ENCODE results near the gene CD40LG.

Gene CD40LG

GRCh38 chrX:136626891-136627290 is 21.1 kb upstream of the CD40LG start:
- Histone ChIP-seq H3K9me2 (replicated peaks; ENCODE audit: low read depth, low read length) (no peaks in the 10 kb centered on the region), H3K4me3 (ENCODE audit: low read length, poor library complexity, severe bottlenecking) (no peak overlapping the region), H3K4me1 (ENCODE audit: insufficient read depth, low read length, poor library complexity, severe bottlenecking) (peaks cover 49% of the 10 kb centered on the region), H3K79me2 (ENCODE audit: insufficient read depth, low read length) (no peaks in the 10 kb centered on the region), H3K9ac (ENCODE audit: low read depth, low read length, poor library complexity, severe bottlenecking) (no peak overlapping the region), H3K36me3 (ENCODE audit: insufficient read depth, low read length) (no peaks in the 10 kb centered on the region), H3K27me3 (ENCODE audit: insufficient read depth, low read length, poor library complexity, severe bottlenecking) (no peaks in the 10 kb centered on the region), H2AFZ (ENCODE audit: low read length) (no peak overlapping the region), H3K9me3 (ENCODE audit: insufficient read depth, low read depth, low read length) (no peaks in the 10 kb centered on the region), H3F3A (ENCODE audit: low read depth) (peaks cover 10% of the 10 kb centered on the region), H3K4me2 (ENCODE audit: low read depth, low read length, poor library complexity, severe bottlenecking) (peak overlapping the region; percentile 16), H4K20me1 (ENCODE audit: insufficient read depth, low read length, poor library complexity, severe bottlenecking) (peaks cover 4% of the 10 kb centered on the region)
- no peak for TF ChIP-seq EZH2phosphoT487 (IDR thresholded peaks at IDR 0.05; ENCODE audit: borderline replicate concordance)
- TF ChIP-seq CTCF (conservative IDR thresholded peaks at IDR 0.05; ENCODE audit: low read length) = no peak

- no peak for TF ChIP-seq CTCF (conservative IDR thresholded peaks at IDR 0.05; ENCODE audit: low read length)
- TF ChIP-seq EZH2phosphoT487 (IDR thresholded peaks at IDR 0.05; ENCODE audit: borderline replicate concordance) = no peak
- Histone ChIP-seq H4K20me1 (ENCODE audit: insufficient read depth, low read length, poor library complexity, severe bottlenecking) (peaks cover 4% of the 10 kb centered on the region), H3K27me3 (ENCODE audit: insufficient read depth, low read length, poor library complexity, severe bottlenecking) (no peaks in the 10 kb centered on the region), H3K9ac (ENCODE audit: low read depth, low read length, poor library complexity, severe bottlenecking) (no peak overlapping the region), H3K9me3 (ENCODE audit: insufficient read depth, low read depth, low read length) (no peaks in the 10 kb centered on the region), H3K36me3 (ENCODE audit: insufficient read depth, low read length) (no peaks in the 10 kb centered on the region), H3K4me1 (ENCODE audit: insufficient read depth, low read length, poor library complexity, severe bottlenecking) (peaks cover 47% of the 10 kb centered on the region), H3K4me3 (ENCODE audit: low read length, poor library complexity, severe bottlenecking) (no peak overlapping the region), H3K79me2 (ENCODE audit: insufficient read depth, low read length) (no peaks in the 10 kb centered on the region), H2AFZ (ENCODE audit: low read length) (no peak overlapping the region), H3K4me2 (ENCODE audit: low read depth, low read length, poor library complexity, severe bottlenecking) (peak overlapping the region; percentile 16), H3F3A (ENCODE audit: low read depth) (peaks cover 10% of the 10 kb centered on the region), H3K9me2 (replicated peaks; ENCODE audit: low read depth, low read length) (no peaks in the 10 kb centered on the region)
These were observed 20.5 kb upstream of the CD40LG start for GRCh38 chrX:136627409-136627808.

- Histone ChIP-seq H3K27me3 (ENCODE audit: insufficient read depth, low read length, poor library complexity, severe bottlenecking) (no peaks in the 10 kb centered on the region), H3K9me3 (ENCODE audit: insufficient read depth, low read depth, low read length) (no peaks in the 10 kb centered on the region), H3K4me2 (ENCODE audit: low read depth, low read length, poor library complexity, severe bottlenecking) (peak overlapping the region; percentile 53), H3F3A (ENCODE audit: low read depth) (peaks cover 6% of the 10 kb centered on the region), H3K79me2 (ENCODE audit: insufficient read depth, low read length) (no peaks in the 10 kb centered on the region), H3K9me2 (replicated peaks; ENCODE audit: low read depth, low read length) (no peaks in the 10 kb centered on the region), H4K20me1 (ENCODE audit: insufficient read depth, low read length, poor library complexity, severe bottlenecking) (peaks cover 4% of the 10 kb centered on the region), H2AFZ (ENCODE audit: low read length) (no peak overlapping the region), H3K36me3 (ENCODE audit: insufficient read depth, low read length) (no peaks in the 10 kb centered on the region), H3K4me1 (ENCODE audit: insufficient read depth, low read length, poor library complexity, severe bottlenecking) (peaks cover 29% of the 10 kb centered on the region), H3K9ac (ENCODE audit: low read depth, low read length, poor library complexity, severe bottlenecking) (no peak overlapping the region), H3K4me3 (ENCODE audit: low read length, poor library complexity, severe bottlenecking) (no peak overlapping the region)
- TF ChIP-seq CTCF (conservative IDR thresholded peaks at IDR 0.05; ENCODE audit: low read length) (no peak), EZH2phosphoT487 (IDR thresholded peaks at IDR 0.05; ENCODE audit: borderline replicate concordance) (peak; percentile 74; the same call in 1 of the 2 replicates)
These were observed 18.7 kb upstream of the CD40LG start for GRCh38 chrX:136629084-136629750.
